ENCODE data around the gene SPARC.

- no peak for TF ChIP-seq CTCF (IDR thresholded peaks at IDR 0.05; ENCODE audit: insufficient read depth, low read length)
- TF ChIP-seq POLR2AphosphoS5 (IDR thresholded peaks at IDR 0.05; ENCODE audit: low read depth) = no peak
Observed at GRCh38 chr5:151648089-151648488, 38.6 kb downstream of the SPARC start.

All from HL-60 (cell line).